MM.1S (cell line): ENCODE data around the gene CCDC187.

ENCODE experiments used
- DNase-seq: peaks from one replicate; pipeline ENCODE4 v3.0.0-alpha.2; 2015
- H2AFZ ChIP-seq: fragments of 300-600 bp; sonication (generic); 2 replicates; pipeline ENCODE4 v1.6.0; 2016; ENCODE audit warnings: antibody characterized with exemption, low read length
- H3F3A ChIP-seq: fragments of 300-600 bp; sonication (generic); 2 replicates; pipeline ENCODE4 v1.6.1; 2016; ENCODE audit warnings: mild to moderate bottlenecking, antibody characterized with exemption, low read length, moderate library complexity, mixed read lengths; ENCODE audit not compliant: insufficient read depth
- H3K27ac ChIP-seq: fragments of 300-600 bp; sonication (generic); 2 replicates; pipeline ENCODE4 v1.5.1; 2016; ENCODE audit warnings: mild to moderate bottlenecking, low read length
- H3K27me3 ChIP-seq: fragments of 300-600 bp; sonication (generic); replicated peaks from 2 replicates; pipeline ENCODE4 v1.6.0; 2016; ENCODE audit warnings: low read length; ENCODE audit not compliant: insufficient read depth
- H3K36me3 ChIP-seq: fragments of 300-600 bp; sonication (generic); replicated peaks from 2 replicates; pipeline ENCODE4 v1.6.1; 2016; ENCODE audit warnings: mild to moderate bottlenecking, low read length, mixed read lengths; ENCODE audit not compliant: insufficient read depth
- H3K4me1 ChIP-seq: fragments of 300-600 bp; sonication (generic); 2 replicates; pipeline ENCODE4 v1.6.1; 2016; ENCODE audit warnings: low read length, mixed read lengths
- H3K4me2 ChIP-seq: fragments of 300-600 bp; sonication (generic); 2 replicates; pipeline ENCODE4 v1.6.0; 2016; ENCODE audit warnings: low read depth, low read length
- H3K4me3 ChIP-seq: fragments of 300-600 bp; sonication (generic); 2 replicates; pipeline ENCODE4 v1.5.1; 2016; ENCODE audit warnings: low read length, mixed read lengths
- H3K79me2 ChIP-seq: fragments of 300-600 bp; sonication (generic); 2 replicates; pipeline ENCODE4 v1.6.1; 2016; ENCODE audit warnings: mixed run types, low read length, mixed read lengths
- H3K9ac ChIP-seq: fragments of 300-600 bp; sonication (generic); 2 replicates; pipeline ENCODE4 v1.6.1; 2016; ENCODE audit warnings: low read length, mixed read lengths
- H3K9me2 ChIP-seq: fragments of 300-600 bp; sonication (generic); replicated peaks from 2 replicates; pipeline ENCODE4 v1.6.1; 2016; ENCODE audit warnings: mild to moderate bottlenecking, low read length, mixed read lengths; ENCODE audit not compliant: insufficient read depth
- H3K9me3 ChIP-seq: fragments of 300-600 bp; sonication (generic); replicated peaks from 2 replicates; pipeline ENCODE4 v1.6.1; 2016; ENCODE audit warnings: mild to moderate bottlenecking, low read length, mixed read lengths; ENCODE audit not compliant: insufficient read depth
- H4K20me1 ChIP-seq: fragments of 300-600 bp; sonication (generic); 2 replicates; pipeline ENCODE4 v1.6.1; 2016; ENCODE audit warnings: mild to moderate bottlenecking, low read length, moderate library complexity, mixed read lengths; ENCODE audit not compliant: insufficient read depth
- CTCF ChIP-seq: fragments of 300-600 bp; sonication (generic); IDR thresholded peaks from 2 replicates; pipeline ENCODE4 v1.5.1; 2016; ENCODE audit warnings: antibody characterized with exemption, low read length, mixed read lengths
- EZH2 ChIP-seq: fragments of 300-600 bp; sonication (generic); optimal IDR thresholded peaks from 2 replicates; pipeline ENCODE3; 2017; ENCODE audit warnings: low read depth, mild to moderate bottlenecking, antibody characterized with exemption, low read length, mixed read lengths
- EZH2phosphoT487 ChIP-seq: fragments of 300-600 bp; sonication (generic); IDR thresholded peaks from 2 replicates; pipeline ENCODE4 v1.6.1; 2018; ENCODE audit warnings: antibody characterized with exemption, low read length

The CCDC187 gene

DNA sequence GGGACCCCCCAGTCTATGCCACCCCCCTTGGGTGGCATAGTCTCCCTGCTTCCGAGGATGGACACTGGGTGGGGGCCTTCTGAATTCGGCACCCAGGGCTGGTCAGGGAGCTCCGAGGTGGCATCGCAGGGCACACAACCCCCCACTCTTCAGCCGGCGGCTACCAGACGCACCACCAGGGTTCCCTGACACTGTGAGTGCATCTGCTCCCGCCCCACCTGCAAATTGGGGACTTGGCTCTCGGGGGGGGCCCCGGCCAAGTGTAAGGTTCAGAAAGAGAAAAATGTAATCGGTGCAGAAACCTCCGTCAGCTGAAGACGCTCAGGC is 45.6 kb downstream of the CCDC187 start:
- no peak for DNase-seq
- H3K4me2 ChIP-seq, result no peak overlapping the region
- no peaks in the 10 kb centered on the region for H3F3A ChIP-seq
- no peak overlapping the region for H3K4me3 ChIP-seq
- no peaks in the 10 kb centered on the region for H3K4me1 ChIP-seq
- H3K27ac ChIP-seq, result no peak overlapping the region
- no peaks in the 10 kb centered on the region for H3K9me2 ChIP-seq
- TF ChIP-seq EZH2 (no peak), EZH2phosphoT487 (no peak), CTCF (no peak)
- peaks cover 97% of the 10 kb centered on the region for H3K27me3 ChIP-seq
- H3K9ac ChIP-seq, result no peak overlapping the region
- no peaks in the 10 kb centered on the region for H4K20me1 ChIP-seq
- no peaks in the 10 kb centered on the region for H3K36me3 ChIP-seq
- no peaks in the 10 kb centered on the region for H3K79me2 ChIP-seq
- no peaks in the 10 kb centered on the region for H3K9me3 ChIP-seq
- H2AFZ ChIP-seq, result no peak overlapping the region

DNA sequence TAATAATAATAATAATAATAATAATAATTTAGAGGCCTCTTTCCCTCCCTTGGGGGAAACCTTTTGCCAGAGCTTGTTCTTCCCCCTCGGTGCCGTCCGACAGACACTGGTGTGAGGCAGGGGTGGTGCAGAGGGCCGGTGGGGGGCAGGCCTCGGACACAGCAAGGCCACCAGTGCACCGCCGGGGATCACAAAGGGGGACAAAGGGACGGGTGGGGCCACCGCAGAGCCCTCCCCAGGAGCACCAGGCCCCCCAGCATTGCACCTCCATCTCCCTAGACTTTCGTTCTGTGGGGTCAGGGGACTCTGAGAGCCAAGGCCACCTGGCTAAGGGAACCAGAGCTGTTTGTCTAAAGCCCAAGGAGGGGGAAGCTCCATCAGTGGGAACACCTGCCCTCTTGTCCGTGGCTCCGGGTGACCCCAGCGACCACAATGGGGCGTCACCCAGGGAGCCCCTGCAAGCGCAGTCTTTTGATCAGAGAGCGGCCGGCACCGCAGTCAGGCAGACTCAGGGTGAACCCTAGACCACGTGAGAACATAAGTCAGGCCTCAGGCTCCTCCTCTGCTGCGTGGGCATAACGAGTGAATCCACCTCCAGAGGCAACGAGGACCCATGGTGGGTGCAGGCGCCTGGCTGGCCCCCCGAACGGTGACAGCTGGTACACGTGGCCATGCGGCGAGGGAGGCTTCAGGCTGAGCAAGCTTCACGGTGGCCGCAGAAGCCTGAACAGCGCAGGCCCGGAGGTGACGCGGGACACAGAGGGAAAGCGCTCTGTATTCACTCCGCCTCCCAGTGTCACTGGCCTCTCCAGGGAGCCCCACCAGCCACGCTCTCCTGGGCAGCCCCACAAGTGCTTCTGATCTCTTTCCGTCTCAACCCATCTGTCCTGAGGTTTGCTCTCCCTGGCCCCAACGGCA is 46.3 kb downstream of the CCDC187 start:
- Histone ChIP-seq H3K36me3 (no peaks in the 10 kb centered on the region), H3K27ac (no peak overlapping the region), H3K4me1 (no peaks in the 10 kb centered on the region), H3K9me3 (no peaks in the 10 kb centered on the region), H3F3A (no peaks in the 10 kb centered on the region), H3K27me3 (peaks cover 98% of the 10 kb centered on the region), H4K20me1 (no peaks in the 10 kb centered on the region), H3K9ac (no peak overlapping the region), H3K4me2 (no peak overlapping the region), H3K9me2 (no peaks in the 10 kb centered on the region), H3K4me3 (no peak overlapping the region), H2AFZ (no peak overlapping the region), H3K79me2 (no peaks in the 10 kb centered on the region)
- no peak for DNase-seq
- TF ChIP-seq CTCF (no peak), EZH2phosphoT487 (0 out of 2 replicates have a peak, but pooled peaks have one; percentile 56), EZH2 (no peak)

DNA sequence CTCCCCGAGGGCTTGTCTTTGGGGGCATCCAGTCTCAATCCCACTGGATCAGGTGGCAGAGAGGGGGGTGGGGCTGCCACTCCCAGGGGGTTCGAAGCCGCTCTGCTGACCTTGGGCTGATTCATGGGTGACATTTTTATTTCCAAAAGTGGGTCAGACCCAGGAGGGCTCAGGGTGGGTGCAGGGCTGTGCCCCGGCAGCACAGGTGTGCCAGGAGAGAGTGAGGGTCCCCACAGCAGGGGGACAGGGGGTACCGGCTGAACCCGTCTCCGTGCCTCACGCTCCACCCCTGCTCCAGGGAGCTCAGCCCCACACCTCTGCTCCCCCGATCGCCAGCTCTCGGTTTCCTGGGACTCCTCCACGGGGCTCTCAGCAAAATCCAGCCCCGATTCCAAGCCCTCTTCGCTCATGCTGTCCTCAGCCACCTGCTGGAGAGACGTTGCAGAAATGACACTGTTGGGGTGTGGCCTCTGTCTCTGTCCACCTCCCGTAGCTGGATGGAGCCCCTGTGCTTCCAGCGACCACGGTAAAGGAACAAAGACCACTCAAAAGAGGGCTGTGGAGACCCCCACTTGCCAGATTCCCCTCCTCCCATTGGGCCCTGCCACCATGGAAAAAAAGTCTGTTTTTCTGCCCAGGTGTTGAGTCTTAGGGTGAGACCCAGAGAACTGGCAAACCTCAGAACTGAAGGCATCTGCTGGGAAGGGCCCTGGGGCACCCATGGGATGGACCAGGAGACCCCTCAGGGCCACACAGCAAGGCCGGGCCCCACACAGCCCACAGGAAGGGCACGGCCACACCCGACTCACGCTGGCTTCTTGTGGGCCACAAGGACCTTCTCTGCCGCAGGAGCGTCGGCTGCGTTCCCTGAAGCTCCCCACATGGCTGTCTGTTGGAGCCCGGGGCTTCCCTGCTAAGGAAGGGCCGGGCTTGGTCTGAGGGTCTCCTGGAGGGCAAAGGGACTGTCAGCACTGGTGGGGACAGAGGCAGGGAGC is 47.7 kb downstream of the CCDC187 start:
- Histone ChIP-seq H3K9me3 (no peaks in the 10 kb centered on the region), H3K36me3 (no peaks in the 10 kb centered on the region), H3K27ac (no peak overlapping the region), H3F3A (no peaks in the 10 kb centered on the region), H3K79me2 (no peaks in the 10 kb centered on the region), H3K4me2 (no peak overlapping the region), H3K27me3 (peaks cover 92% of the 10 kb centered on the region), H2AFZ (no peak overlapping the region), H3K4me3 (no peak overlapping the region), H4K20me1 (no peaks in the 10 kb centered on the region), H3K4me1 (no peaks in the 10 kb centered on the region), H3K9ac (no peak overlapping the region), H3K9me2 (no peaks in the 10 kb centered on the region)
- TF ChIP-seq CTCF (0 out of 2 replicates have a peak, but pooled peaks have one; percentile 18), EZH2phosphoT487 (no peak), EZH2 (no peak)
- no peak for DNase-seq
